ENCODE measurements around the gene GLUL.

GRCh38 chr1:182386980-182387379 lies 4.6 kb downstream of the GLUL start:
- TF ChIP-seq HDGF (IDR thresholded peaks at IDR 0.05; ENCODE audit: borderline replicate concordance) (no peak), FOXA1 (IDR thresholded peaks at IDR 0.05) (no peak), SP1 (IDR thresholded peaks at IDR 0.05) (no peak)
